HG02763 (cell line): ENCODE measurements around the gene NAPA.

ENCODE experiments used
- ATAC-seq: cut with Tn5 transposase; IDR thresholded peaks from one replicate; pipeline ENCODE4 v1.9.1; 2021; ENCODE audit warnings: mild to moderate bottlenecking, moderate library complexity; ENCODE audit not compliant: unreplicated experiment

Gene NAPA

GRCh38 chr19:47503130-47503825 is 11.6 kb downstream of the NAPA start:
- ATAC-seq = no peak

GRCh38 chr19:47499863-47500830 is 14.7 kb downstream of the NAPA start:
- no peak for ATAC-seq

- no peak for ATAC-seq
These were observed 15.5 kb downstream of the NAPA start for GRCh38 chr19:47499371-47499770.

GRCh38 chr19:47498561-47498960 is 16.3 kb downstream of the NAPA start:
- no peak for ATAC-seq

GRCh38 chr19:47497821-47498520 is 16.9 kb downstream of the NAPA start:
- ATAC-seq = no peak

GRCh38 chr19:47497050-47497766 is 17.7 kb downstream of the NAPA start:
- ATAC-seq = no peak

- no peak for ATAC-seq
These were observed 19.1 kb downstream of the NAPA start for GRCh38 chr19:47495478-47496372.

GRCh38 chr19:47494729-47495128 is 20.1 kb downstream of the NAPA start:
- ATAC-seq = no peak

GRCh38 chr19:47494211-47494547 is 20.7 kb downstream of the NAPA start:
- ATAC-seq = no peak

- ATAC-seq = no peak
These were observed 21.3 kb downstream of the NAPA start for GRCh38 chr19:47493378-47494210.

- no peak for ATAC-seq
These were observed 22.1 kb downstream of the NAPA start for GRCh38 chr19:47492571-47493377.

- ATAC-seq = no peak
These were observed 22.7 kb downstream of the NAPA start for GRCh38 chr19:47492137-47492533.

- no peak for ATAC-seq
These were observed 23.3 kb downstream of the NAPA start for GRCh38 chr19:47491358-47492136.

- ATAC-seq = no peak
These were observed 24.0 kb downstream of the NAPA start for GRCh38 chr19:47490847-47491246.

GRCh38 chr19:47490031-47490430 is 24.8 kb downstream of the NAPA start:
- ATAC-seq = no peak

GRCh38 chr19:47489072-47489914 is 25.6 kb downstream of the NAPA start:
- ATAC-seq = no peak
